ENCODE measurements around the gene CENPF.
"Not testable (repeated sequence)": the region's sequence is repeated elsewhere in the genome, so short reads cannot be mapped to it uniquely, and the experiment has no call there.

The CENPF gene

DNA sequence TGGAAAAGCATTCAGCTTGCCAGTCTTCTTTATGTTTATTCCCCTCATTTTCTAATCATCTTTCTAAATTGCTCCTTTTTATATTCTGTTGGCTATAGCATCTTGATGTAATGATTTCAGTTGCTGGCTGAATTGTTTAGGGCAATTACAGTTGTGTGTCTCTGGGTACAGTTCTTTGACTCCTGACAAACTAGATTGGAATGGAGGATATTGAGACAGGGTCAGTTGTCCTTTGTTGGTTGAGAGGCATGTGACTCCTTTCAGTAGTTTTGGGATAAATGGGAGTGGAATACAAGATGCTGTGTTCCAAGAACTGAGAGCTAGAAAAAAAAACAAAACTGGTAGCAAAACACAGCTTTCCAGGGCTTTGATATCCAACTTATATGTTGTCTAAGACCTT, 1.5 kb downstream of the CENPF start:
- Histone ChIP-seq H3K9me3 (ENCODE audit: control insufficient read depth, insufficient read depth, low read length) (peaks cover 3% of the 10 kb centered on the region; the same call in 1 of the 2 replicates), H3K27me3 (ENCODE audit: control insufficient read depth, low read length) (no peaks in the 10 kb centered on the region), H3K36me3 (ENCODE audit: control insufficient read depth, low read length) (peaks cover 54% of the 10 kb centered on the region), H3K4me2 (ENCODE audit: low read length) (peak overlapping the region; percentile 87), H3K4me1 (ENCODE audit: control insufficient read depth, low read length) (peaks cover 19% of the 10 kb centered on the region), H3K9me2 (replicated peaks; ENCODE audit: control insufficient read depth, low read length) (no peaks in the 10 kb centered on the region), H3K27ac (ENCODE audit: low read depth, low read length) (no peak overlapping the region), H3K4me3 (ENCODE audit: low read length) (peak overlapping the region; percentile 95), H3K79me2 (ENCODE audit: control insufficient read depth, low read length) (peaks cover 66% of the 10 kb centered on the region), H3F3A (ENCODE audit: control insufficient read depth, insufficient read depth) (no peaks in the 10 kb centered on the region), H4K20me1 (ENCODE audit: control insufficient read depth, insufficient read depth, low read depth, low read length) (no peaks in the 10 kb centered on the region)
- no peak for TF ChIP-seq EZH2phosphoT487 (IDR thresholded peaks at IDR 0.05; ENCODE audit: borderline replicate concordance, low read length)
- TF ChIP-seq, protein P1, sequence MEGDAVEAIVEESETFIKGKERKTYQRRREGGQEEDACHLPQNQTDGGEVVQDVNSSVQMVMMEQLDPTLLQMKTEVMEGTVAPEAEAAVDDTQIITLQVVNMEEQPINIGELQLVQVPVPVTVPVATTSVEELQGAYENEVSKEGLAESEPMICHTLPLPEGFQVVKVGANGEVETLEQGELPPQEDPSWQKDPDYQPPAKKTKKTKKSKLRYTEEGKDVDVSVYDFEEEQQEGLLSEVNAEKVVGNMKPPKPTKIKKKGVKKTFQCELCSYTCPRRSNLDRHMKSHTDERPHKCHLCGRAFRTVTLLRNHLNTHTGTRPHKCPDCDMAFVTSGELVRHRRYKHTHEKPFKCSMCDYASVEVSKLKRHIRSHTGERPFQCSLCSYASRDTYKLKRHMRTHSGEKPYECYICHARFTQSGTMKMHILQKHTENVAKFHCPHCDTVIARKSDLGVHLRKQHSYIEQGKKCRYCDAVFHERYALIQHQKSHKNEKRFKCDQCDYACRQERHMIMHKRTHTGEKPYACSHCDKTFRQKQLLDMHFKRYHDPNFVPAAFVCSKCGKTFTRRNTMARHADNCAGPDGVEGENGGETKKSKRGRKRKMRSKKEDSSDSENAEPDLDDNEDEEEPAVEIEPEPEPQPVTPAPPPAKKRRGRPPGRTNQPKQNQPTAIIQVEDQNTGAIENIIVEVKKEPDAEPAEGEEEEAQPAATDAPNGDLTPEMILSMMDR (IDR thresholded peaks at IDR 0.05; ENCODE audit: low read depth, low read length, poor library complexity, severe bottlenecking) = no peak

DNA sequence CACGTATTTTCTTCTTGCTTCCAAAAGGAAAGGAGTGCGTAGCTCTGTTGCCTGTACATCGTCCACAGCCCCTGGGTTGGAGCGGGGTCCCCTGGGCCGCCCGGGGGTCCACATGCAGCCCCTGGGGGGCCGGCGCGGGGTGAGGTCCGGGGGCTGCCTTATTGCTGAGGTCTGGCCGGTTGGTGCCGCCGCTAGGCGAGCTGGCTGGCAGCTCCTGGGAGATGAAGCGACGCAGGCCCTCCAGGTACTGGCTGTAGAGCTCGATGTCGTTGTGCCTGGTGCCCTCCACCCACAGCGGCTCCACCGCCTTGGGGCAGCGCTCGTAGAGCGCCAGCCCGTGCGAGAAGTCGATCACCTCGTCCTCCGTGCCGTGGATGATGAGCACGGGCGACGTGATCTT, 2.5 kb downstream of the CENPF start:
- Histone ChIP-seq H3K36me3 (ENCODE audit: control insufficient read depth, low read length) (peaks cover 60% of the 10 kb centered on the region), H3K79me2 (ENCODE audit: control insufficient read depth, low read length) (peaks cover 75% of the 10 kb centered on the region), H3K4me1 (ENCODE audit: control insufficient read depth, low read length) (peaks cover 25% of the 10 kb centered on the region)
- H3K9me3 ChIP-seq (ENCODE audit: control insufficient read depth, insufficient read depth, low read length); H3K4me3 ChIP-seq (ENCODE audit: low read length); H3K27me3 ChIP-seq (ENCODE audit: control insufficient read depth, low read length); H3K9me2 ChIP-seq (replicated peaks; ENCODE audit: control insufficient read depth, low read length); H4K20me1 ChIP-seq (ENCODE audit: control insufficient read depth, insufficient read depth, low read depth, low read length); H3F3A ChIP-seq (ENCODE audit: control insufficient read depth, insufficient read depth); H3K27ac ChIP-seq (ENCODE audit: low read depth, low read length); H3K4me2 ChIP-seq (ENCODE audit: low read length): not testable (repeated sequence)

DNA sequence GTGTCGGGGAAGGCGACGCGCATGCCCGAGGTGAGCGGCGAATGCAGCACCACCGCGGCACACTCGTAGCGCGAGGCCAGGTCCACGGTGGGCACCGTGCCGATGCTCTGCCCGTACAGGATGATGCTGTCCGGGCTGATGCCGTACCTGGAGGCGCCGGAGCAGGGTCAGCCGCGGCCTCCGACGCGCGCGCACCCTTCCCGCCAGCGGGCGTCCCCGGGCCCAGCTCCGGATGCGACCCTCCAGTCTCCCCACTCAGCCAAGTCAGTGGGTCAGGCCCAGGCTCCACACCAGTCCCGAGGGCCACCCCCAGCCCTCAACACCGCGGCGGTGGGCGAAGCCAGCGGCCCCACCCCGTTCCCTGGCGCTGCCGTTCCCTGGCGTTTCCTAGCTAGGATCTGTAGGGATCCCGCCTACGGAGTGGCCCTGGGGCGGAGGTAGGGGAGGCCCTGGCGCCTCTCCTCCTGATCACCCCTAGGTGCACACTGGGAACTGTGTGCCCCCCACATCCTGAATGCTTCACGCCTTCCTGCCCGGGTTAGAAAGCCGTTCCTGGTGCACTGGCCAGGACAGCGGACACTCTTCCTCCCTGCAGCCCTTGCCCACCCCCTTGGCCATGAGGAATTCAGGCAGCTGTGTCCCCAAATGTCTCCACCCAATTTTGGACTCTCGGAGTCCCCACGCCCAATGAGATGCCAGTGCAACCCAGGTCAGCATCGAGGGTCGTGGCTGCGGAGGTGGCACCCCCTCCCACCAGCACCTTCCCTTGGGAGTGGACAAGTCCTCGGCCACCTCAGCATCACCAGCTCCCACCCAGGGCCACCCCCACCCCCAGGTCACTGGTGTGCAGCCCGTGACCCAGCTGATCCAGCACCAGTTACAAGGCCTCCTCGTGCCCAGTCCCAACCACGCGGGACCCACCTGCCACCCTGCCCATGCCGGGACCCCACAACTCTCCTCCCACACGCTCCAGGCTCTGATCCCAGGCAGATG, 3.2 kb downstream of the CENPF start:
- Histone ChIP-seq H3K4me1 (ENCODE audit: control insufficient read depth, low read length) (peaks cover 25% of the 10 kb centered on the region), H3K79me2 (ENCODE audit: control insufficient read depth, low read length) (peaks cover 83% of the 10 kb centered on the region), H3K36me3 (ENCODE audit: control insufficient read depth, low read length) (peaks cover 67% of the 10 kb centered on the region)
- not testable (repeated sequence) for H3K4me2 ChIP-seq (ENCODE audit: low read length); H3K9me3 ChIP-seq (ENCODE audit: control insufficient read depth, insufficient read depth, low read length); H3K27ac ChIP-seq (ENCODE audit: low read depth, low read length); H3K4me3 ChIP-seq (ENCODE audit: low read length); H4K20me1 ChIP-seq (ENCODE audit: control insufficient read depth, insufficient read depth, low read depth, low read length); H3K9me2 ChIP-seq (replicated peaks; ENCODE audit: control insufficient read depth, low read length); H3K27me3 ChIP-seq (ENCODE audit: control insufficient read depth, low read length); H3F3A ChIP-seq (ENCODE audit: control insufficient read depth, insufficient read depth)

DNA sequence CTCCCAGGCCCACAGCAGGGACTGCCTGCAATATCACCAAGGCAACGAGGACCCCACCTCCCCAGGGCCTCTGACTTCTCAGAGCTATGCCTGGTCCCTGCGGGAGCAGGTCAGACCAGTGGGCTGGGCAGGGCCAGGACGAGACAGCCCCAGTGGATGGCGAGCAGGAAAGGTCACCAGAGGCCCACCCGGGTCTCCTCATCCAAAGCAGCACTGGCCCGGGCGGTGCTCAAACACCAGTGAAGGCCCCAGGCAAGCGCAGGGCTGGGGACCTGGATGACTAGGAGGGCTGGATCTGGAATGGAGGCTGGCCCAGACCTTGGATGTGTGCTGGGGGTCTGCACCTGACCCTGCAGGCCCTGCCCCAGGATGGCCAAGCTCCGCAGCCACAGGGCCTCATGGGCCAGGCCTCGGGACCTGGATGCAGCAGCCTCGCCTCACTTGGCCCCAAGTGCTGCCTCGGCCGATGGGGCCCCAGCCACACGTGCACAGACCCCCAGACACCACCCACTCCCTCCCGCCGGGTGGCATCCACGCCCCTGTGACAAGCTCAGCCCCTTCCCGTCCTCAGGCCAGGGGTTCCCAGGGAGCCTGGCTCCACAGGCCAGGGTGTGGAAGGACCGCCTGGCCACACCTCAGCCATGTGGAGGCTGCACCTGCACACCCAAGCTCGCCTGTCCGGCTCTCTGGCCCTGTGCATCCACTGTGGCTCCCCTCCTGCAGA, 4.7 kb downstream of the CENPF start:
- H3K27me3 ChIP-seq (ENCODE audit: control insufficient read depth, low read length); H3F3A ChIP-seq (ENCODE audit: control insufficient read depth, insufficient read depth); H3K9me3 ChIP-seq (ENCODE audit: control insufficient read depth, insufficient read depth, low read length); H3K4me3 ChIP-seq (ENCODE audit: low read length); H4K20me1 ChIP-seq (ENCODE audit: control insufficient read depth, insufficient read depth, low read depth, low read length); H3K4me2 ChIP-seq (ENCODE audit: low read length); H3K9me2 ChIP-seq (replicated peaks; ENCODE audit: control insufficient read depth, low read length); H3K27ac ChIP-seq (ENCODE audit: low read depth, low read length): not testable (repeated sequence)
- H3K36me3 ChIP-seq (ENCODE audit: control insufficient read depth, low read length) = peaks cover 74% of the 10 kb centered on the region
- peaks cover 18% of the 10 kb centered on the region for H3K4me1 ChIP-seq (ENCODE audit: control insufficient read depth, low read length)
- peaks cover 97% of the 10 kb centered on the region for H3K79me2 ChIP-seq (ENCODE audit: control insufficient read depth, low read length)

DNA sequence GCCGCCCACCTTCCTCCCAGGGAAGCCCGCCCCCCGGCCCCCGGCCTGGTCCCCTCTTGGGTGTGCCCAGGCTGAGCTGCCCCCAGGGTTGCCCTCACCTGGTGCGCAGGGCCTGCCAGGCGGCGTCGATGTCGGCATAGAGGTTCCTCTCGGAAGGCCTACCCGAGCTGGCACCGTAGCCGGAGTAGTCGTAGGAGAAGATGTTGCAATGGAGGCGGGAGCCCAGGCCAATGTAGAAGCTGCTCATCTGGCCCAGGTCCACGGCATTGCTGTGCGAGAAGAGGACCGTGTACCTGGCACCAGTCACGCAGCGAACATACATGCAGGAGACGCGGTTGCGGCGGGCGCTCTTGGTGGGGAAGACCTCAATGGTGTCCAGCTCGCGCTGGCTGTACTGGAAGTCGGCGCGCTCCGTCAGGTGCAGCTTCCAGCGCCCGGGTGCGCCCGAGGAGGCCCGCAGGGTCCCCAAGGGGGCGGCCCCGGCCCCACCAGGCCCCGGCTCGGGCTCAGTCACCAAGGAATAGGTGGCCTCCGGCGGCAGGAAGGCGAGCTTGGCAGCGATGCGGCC, 5.3 kb downstream of the CENPF start:
- not testable (repeated sequence) for H3K27me3 ChIP-seq (ENCODE audit: control insufficient read depth, low read length); H3K9me3 ChIP-seq (ENCODE audit: control insufficient read depth, insufficient read depth, low read length); H4K20me1 ChIP-seq (ENCODE audit: control insufficient read depth, insufficient read depth, low read depth, low read length); H3K4me3 ChIP-seq (ENCODE audit: low read length); H3K4me2 ChIP-seq (ENCODE audit: low read length); H3K9me2 ChIP-seq (replicated peaks; ENCODE audit: control insufficient read depth, low read length); H3F3A ChIP-seq (ENCODE audit: control insufficient read depth, insufficient read depth); H3K27ac ChIP-seq (ENCODE audit: low read depth, low read length)
- Histone ChIP-seq H3K36me3 (ENCODE audit: control insufficient read depth, low read length) (peaks cover 78% of the 10 kb centered on the region), H3K4me1 (ENCODE audit: control insufficient read depth, low read length) (peaks cover 17% of the 10 kb centered on the region), H3K79me2 (ENCODE audit: control insufficient read depth, low read length) (peaks cover 100% of the 10 kb centered on the region)

DNA sequence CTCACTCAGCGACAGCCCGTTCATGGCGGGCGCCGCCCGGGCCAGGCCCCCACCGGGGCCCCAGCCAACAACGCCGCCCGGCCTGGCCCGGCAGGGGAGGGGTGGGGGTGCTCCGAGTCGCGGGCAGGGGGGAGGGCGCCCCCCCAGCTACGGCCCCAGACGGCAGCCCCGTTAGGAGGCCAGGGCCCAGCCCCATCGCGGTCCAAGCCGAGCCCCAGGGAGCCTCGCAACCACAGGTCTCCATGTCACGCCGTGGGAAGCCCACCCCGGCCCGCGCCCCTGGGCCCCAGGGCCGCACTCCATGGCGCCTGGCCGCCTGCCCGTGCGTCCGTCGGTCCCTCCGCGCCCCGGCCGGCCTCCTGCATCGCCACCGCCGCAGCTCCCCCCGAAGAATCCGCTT, 5.8 kb downstream of the CENPF start:
- Histone ChIP-seq H3K4me1 (ENCODE audit: control insufficient read depth, low read length) (peaks cover 17% of the 10 kb centered on the region), H3K36me3 (ENCODE audit: control insufficient read depth, low read length) (peaks cover 78% of the 10 kb centered on the region), H3K79me2 (ENCODE audit: control insufficient read depth, low read length) (peaks cover 100% of the 10 kb centered on the region)
- H3K9me2 ChIP-seq (replicated peaks; ENCODE audit: control insufficient read depth, low read length); H3F3A ChIP-seq (ENCODE audit: control insufficient read depth, insufficient read depth); H3K9me3 ChIP-seq (ENCODE audit: control insufficient read depth, insufficient read depth, low read length); H3K27ac ChIP-seq (ENCODE audit: low read depth, low read length); H4K20me1 ChIP-seq (ENCODE audit: control insufficient read depth, insufficient read depth, low read depth, low read length); H3K4me3 ChIP-seq (ENCODE audit: low read length); H3K4me2 ChIP-seq (ENCODE audit: low read length); H3K27me3 ChIP-seq (ENCODE audit: control insufficient read depth, low read length): not testable (repeated sequence)
